Measurements from ENCODE around the gene MICOS13.

The MICOS13 gene

DNA sequence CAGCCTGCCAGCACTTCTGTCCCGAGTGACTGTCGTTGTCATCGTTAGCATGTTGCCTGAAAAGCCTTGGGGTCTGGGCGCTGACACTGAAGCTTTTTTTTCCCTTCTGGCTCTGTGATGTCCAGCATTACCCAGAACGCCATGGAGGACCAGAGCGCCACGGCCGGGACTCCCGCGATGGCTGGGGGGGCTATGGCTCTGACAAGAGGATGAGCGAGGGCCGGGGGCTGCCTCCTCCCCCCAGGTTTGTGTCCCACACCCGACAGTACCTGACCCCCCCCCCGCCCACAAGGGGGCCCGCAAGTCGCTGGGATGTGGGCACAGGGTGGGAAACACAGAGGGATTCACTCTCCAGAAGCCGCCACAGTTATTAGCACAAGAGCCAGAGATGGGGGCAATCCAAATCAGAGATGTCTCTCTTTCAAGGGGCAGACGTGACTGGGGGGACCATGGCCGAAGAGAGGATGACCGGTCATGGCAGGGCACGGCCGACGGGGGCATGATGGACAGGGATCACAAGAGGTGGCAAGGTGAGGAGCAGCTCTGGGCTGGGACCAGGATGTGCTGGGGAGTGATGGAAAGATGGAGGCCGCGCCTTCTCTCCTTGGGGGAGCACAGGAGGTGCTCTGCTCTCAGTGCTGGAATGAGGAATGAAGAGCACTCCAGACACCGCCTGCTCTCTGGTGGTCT, 13.2 kb downstream of the MICOS13 start:
- POLR2A ChIA-PET, result interaction anchor here (1.0 kb wide), 2 partner anchors 23 to 44 kb away, joined by 5 to 7 read pairs; partner anchors contain the start of genes RPL36, SAFB and SAFB2
- TF ChIP-seq SP7 (tag by site-specific recombination; IDR thresholded peaks at IDR 0.05) (no peak), ZNF48 (tag by site-specific recombination; IDR thresholded peaks at IDR 0.05) (no peak), ZNF585B (tag by site-specific recombination; IDR thresholded peaks at IDR 0.05) (no peak), RBAK (tag by site-specific recombination; IDR thresholded peaks at IDR 0.05) (no peak), ZBTB1 (tag by site-specific recombination; IDR thresholded peaks at IDR 0.05) (no peak), MZF1 (tag by site-specific recombination; IDR thresholded peaks at IDR 0.05; ENCODE audit: borderline replicate concordance) (no peak), ZNF776 (tag by site-specific recombination; IDR thresholded peaks at IDR 0.05; ENCODE audit: borderline replicate concordance) (no peak), ZNF544 (tag by site-specific recombination; IDR thresholded peaks at IDR 0.05) (no peak), ZNF510 (tag by site-specific recombination; IDR thresholded peaks at IDR 0.05; ENCODE audit: insufficient replicate concordance) (no peak), ZNF266 (tag by site-specific recombination; IDR thresholded peaks at IDR 0.05; ENCODE audit: low read depth) (no peak)
- TF ChIP-seq, protein P1, sequence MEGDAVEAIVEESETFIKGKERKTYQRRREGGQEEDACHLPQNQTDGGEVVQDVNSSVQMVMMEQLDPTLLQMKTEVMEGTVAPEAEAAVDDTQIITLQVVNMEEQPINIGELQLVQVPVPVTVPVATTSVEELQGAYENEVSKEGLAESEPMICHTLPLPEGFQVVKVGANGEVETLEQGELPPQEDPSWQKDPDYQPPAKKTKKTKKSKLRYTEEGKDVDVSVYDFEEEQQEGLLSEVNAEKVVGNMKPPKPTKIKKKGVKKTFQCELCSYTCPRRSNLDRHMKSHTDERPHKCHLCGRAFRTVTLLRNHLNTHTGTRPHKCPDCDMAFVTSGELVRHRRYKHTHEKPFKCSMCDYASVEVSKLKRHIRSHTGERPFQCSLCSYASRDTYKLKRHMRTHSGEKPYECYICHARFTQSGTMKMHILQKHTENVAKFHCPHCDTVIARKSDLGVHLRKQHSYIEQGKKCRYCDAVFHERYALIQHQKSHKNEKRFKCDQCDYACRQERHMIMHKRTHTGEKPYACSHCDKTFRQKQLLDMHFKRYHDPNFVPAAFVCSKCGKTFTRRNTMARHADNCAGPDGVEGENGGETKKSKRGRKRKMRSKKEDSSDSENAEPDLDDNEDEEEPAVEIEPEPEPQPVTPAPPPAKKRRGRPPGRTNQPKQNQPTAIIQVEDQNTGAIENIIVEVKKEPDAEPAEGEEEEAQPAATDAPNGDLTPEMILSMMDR (tag by site-specific recombination; IDR thresholded peaks at IDR 0.05), result no peak
- TF ChIP-seq, protein P2, sequence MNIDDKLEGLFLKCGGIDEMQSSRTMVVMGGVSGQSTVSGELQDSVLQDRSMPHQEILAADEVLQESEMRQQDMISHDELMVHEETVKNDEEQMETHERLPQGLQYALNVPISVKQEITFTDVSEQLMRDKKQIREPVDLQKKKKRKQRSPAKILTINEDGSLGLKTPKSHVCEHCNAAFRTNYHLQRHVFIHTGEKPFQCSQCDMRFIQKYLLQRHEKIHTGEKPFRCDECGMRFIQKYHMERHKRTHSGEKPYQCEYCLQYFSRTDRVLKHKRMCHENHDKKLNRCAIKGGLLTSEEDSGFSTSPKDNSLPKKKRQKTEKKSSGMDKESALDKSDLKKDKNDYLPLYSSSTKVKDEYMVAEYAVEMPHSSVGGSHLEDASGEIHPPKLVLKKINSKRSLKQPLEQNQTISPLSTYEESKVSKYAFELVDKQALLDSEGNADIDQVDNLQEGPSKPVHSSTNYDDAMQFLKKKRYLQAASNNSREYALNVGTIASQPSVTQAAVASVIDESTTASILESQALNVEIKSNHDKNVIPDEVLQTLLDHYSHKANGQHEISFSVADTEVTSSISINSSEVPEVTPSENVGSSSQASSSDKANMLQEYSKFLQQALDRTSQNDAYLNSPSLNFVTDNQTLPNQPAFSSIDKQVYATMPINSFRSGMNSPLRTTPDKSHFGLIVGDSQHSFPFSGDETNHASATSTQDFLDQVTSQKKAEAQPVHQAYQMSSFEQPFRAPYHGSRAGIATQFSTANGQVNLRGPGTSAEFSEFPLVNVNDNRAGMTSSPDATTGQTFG (tag by site-specific recombination; IDR thresholded peaks at IDR 0.05; ENCODE audit: borderline replicate concordance), result no peak
- TF ChIP-seq, protein P3, sequence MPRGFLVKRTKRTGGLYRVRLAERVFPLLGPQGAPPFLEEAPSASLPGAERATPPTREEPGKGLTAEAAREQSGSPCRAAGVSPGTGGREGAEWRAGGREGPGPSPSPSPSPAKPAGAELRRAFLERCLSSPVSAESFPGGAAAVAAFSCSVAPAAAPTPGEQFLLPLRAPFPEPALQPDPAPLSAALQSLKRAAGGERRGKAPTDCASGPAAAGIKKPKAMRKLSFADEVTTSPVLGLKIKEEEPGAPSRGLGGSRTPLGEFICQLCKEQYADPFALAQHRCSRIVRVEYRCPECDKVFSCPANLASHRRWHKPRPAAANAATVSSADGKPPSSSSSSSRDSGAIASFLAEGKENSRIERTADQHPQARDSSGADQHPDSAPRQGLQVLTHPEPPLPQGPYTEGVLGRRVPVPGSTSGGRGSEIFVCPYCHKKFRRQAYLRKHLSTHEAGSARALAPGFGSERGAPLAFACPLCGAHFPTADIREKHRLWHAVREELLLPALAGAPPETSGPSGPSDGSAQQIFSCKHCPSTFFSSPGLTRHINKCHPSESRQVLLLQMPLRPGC (tag by site-specific recombination; IDR thresholded peaks at IDR 0.05), result no peak
- H3K36me3 ChIP-seq (ENCODE audit: control insufficient read depth in 2 of 2, insufficient read depth in 1 of 2, low read length in 2 of 2), result peaks cover 39 to 84% of the 10 kb centered on the region in 2 experiments
- CTCF ChIA-PET, result interaction anchor here (0.6 kb wide), 1 partner anchor 94 kb away, joined by 5 read pairs; no protein-coding TSS in a partner anchor
- no peak overlapping the region for H3K4me3 ChIP-seq (ENCODE audit: low read depth, low read length)
- H3K9me3 ChIP-seq (ENCODE audit: control insufficient read depth, insufficient read depth, low read depth, low read length), result no peaks in the 10 kb centered on the region
- H3K4me1 ChIP-seq (ENCODE audit: control insufficient read depth, insufficient read depth, low read length), result no peaks in the 10 kb centered on the region
- no peak overlapping the region for H3K27ac ChIP-seq (ENCODE audit: extremely low read depth, low read depth, low read length)

- POLR2A ChIA-PET, result interaction anchor here (1.0 to 1.9 kb wide), 3 partner anchors 24 to 43 kb away, joined by 4 to 5 read pairs (median 5); partner anchors contain the start of genes RPL36, SAFB and SAFB2
- CTCF ChIA-PET, result interaction anchor here (1.0 to 1.1 kb wide), 2 partner anchors 11 to 29 kb away, joined by 3 read pairs; no protein-coding TSS in a partner anchor
- H3K27ac ChIP-seq (ENCODE audit: extremely low read depth, low read depth, low read length), result 0 out of 2 replicates have a peak overlapping the region, but pooled peaks have one; percentile 11
These were observed 14.4 kb downstream of the MICOS13 start for GRCh38 chr19:5665781-5666513.

More at GRCh38 chr19:5665781-5666513, 14.4 kb downstream of the MICOS13 start:
- no peak overlapping the region for H3K4me3 ChIP-seq (ENCODE audit: low read depth, low read length)
- TF ChIP-seq ZSCAN16 (tag by site-specific recombination; IDR thresholded peaks at IDR 0.05), result no peak
- TF ChIP-seq, protein P1 (tag by site-specific recombination; IDR thresholded peaks at IDR 0.05), result no peak
- TF ChIP-seq ZNF561 (tag by site-specific recombination; IDR thresholded peaks at IDR 0.05; ENCODE audit: borderline replicate concordance), result no peak
- no peak for TF ChIP-seq ZNF394 (tag by site-specific recombination; IDR thresholded peaks at IDR 0.05; ENCODE audit: borderline replicate concordance)
- no peak for TF ChIP-seq ZNF280C (tag by site-specific recombination; IDR thresholded peaks at IDR 0.05)
- no peak for TF ChIP-seq ZNF398 (tag by site-specific recombination; IDR thresholded peaks at IDR 0.05)
- no peak for TF ChIP-seq ZNF211 (tag by site-specific recombination; IDR thresholded peaks at IDR 0.05; ENCODE audit: low read depth)
- H3K36me3 ChIP-seq (ENCODE audit: control insufficient read depth in 2 of 2, insufficient read depth in 1 of 2, low read length in 2 of 2), result peaks cover 44 to 86% of the 10 kb centered on the region in 2 experiments
- H3K4me1 ChIP-seq (ENCODE audit: control insufficient read depth, insufficient read depth, low read length), result no peaks in the 10 kb centered on the region
- H3K9me3 ChIP-seq (ENCODE audit: control insufficient read depth, insufficient read depth, low read depth, low read length), result no peaks in the 10 kb centered on the region

Measured in HEK293 (cell line).